K562 (cell line): ENCODE results near the gene CDK9. TPM values are rescaled to one million over a fixed set of nuclear protein-coding genes. Genes with fewer than 3 reads are reported as not detected.
A peak's percentile ranks its signal among the peaks of the same experiment; 100 is the strongest.

Experiments
- ATF7 ChIP-seq: fragments of 450-650 bp; IDR thresholded peaks from 2 replicates; pipeline ENCODE4 v1.7.1; 2014; ENCODE audit warnings: mild to moderate bottlenecking, moderate library complexity
- JUNB ChIP-seq: fragments of 450-650 bp; formaldehyde crosslinking; conservative IDR thresholded peaks from 2 replicates; pipeline ENCODE4 v1.4.0; 2020; ENCODE audit warnings: mild to moderate bottlenecking
- LEF1 ChIP-seq: fragments of 450-650 bp; IDR thresholded peaks from 2 replicates; pipeline ENCODE4 v1.6.1; 2016; ENCODE audit warnings: mild to moderate bottlenecking
- MCM5 ChIP-seq: fragments of 450-650 bp; IDR thresholded peaks from 2 replicates; pipeline ENCODE4 v1.6.1; 2016; ENCODE audit warnings: low read depth
- NBN ChIP-seq: fragments of 450-650 bp; IDR thresholded peaks from 2 replicates; pipeline ENCODE4 v1.6.1; 2016; ENCODE audit warnings: low read depth, mild to moderate bottlenecking
- POLR2G ChIP-seq: fragments of 200-400 bp; formaldehyde crosslinking; IDR thresholded peaks from 2 replicates; pipeline ENCODE4 v1.6.1; 2017; ENCODE audit warnings: low read depth, mild to moderate bottlenecking, antibody characterized with exemption, low read length, moderate library complexity
- RBM22 ChIP-seq: fragments of 200-400 bp; formaldehyde crosslinking; IDR thresholded peaks from 2 replicates; pipeline ENCODE4 v1.6.1; 2018; ENCODE audit warnings: low read length, low read depth; ENCODE audit not compliant: poor library complexity, severe bottlenecking
- RCOR1 ChIP-seq, 2 experiments: IDR thresholded peaks; 2 replicates each; pipeline ENCODE4 v1.6.1; 2012; ENCODE audit warnings: low read depth in 2 of 2, low read length in 2 of 2, borderline replicate concordance in 1 of 2, improper control_type of control experiment in 1 of 2
- SREBF2 ChIP-seq: sonication (generic); formaldehyde crosslinking; IDR thresholded peaks from 2 replicates; pipeline ENCODE4 v1.4.0; 2020; ENCODE audit warnings: mild to moderate bottlenecking, missing genetic modification reagents
- TCF7 ChIP-seq: sonication (generic); IDR thresholded peaks from 2 replicates; pipeline ENCODE4 v1.6.1; 2016; ENCODE audit warnings: antibody characterized with exemption, borderline replicate concordance
- TCFL5 ChIP-seq: fragments of 250-450 bp; sonication (Bioruptor Pico); conservative IDR thresholded peaks from 2 replicates; pipeline ENCODE4 v1.6.1; 2021; ENCODE audit warnings: mild to moderate bottlenecking, moderate library complexity, matching md5 sums
- XRCC4 ChIP-seq: IDR thresholded peaks from one replicate; pipeline ENCODE4 v1.6.1; 2011; ENCODE audit not compliant: insufficient read depth, insufficient read length; ENCODE audit errors: extremely low read depth
- ZNF124 ChIP-seq: sonication (generic); formaldehyde crosslinking; IDR thresholded peaks from 2 replicates; pipeline ENCODE4 v1.8.1; 2022; ENCODE audit warnings: missing genetic modification reagents
- ZNF274 ChIP-seq: IDR thresholded peaks from 2 replicates; pipeline ENCODE4 v1.6.1; 2011; ENCODE audit warnings: low read depth, mild to moderate bottlenecking, low read length, moderate library complexity, borderline replicate concordance
- ZNF354B ChIP-seq: fragments of 250-450 bp; sonication (Bioruptor Pico); IDR thresholded peaks from 2 replicates; pipeline ENCODE4 v1.4.0; 2020
- ZNF408 ChIP-seq: fragments of 250-450 bp; sonication (Bioruptor Pico); IDR thresholded peaks from 2 replicates; pipeline ENCODE4 v1.4.0; 2020; ENCODE audit warnings: low read depth, mild to moderate bottlenecking, moderate library complexity
- ZNF436 ChIP-seq: fragments of 250-450, 450-650 bp; sonication (Bioruptor Pico); formaldehyde crosslinking; IDR thresholded peaks from 2 replicates; pipeline ENCODE4 v1.7.0; 2020; ENCODE audit warnings: mild to moderate bottlenecking
- polyA plus RNA-seq, 8 experiments: library from polyadenylated mRNA; depleted of rRNA in 4 of 8; stranded (reverse) in 5 of 8; unstranded in 3 of 8; fragments of >200 nt; fragmentation: Nextera tagmentation in 2 of 8; fragmentation: Illumina TruSeq in 1 of 8; extraction: Ambion mirVana in 2 of 8; extraction: Trizol in 1 of 8; gene quantifications; 2 replicates each; pipeline versions ENCODE4 v1.2.1 to v1.2.3, GENCODE V29; 2011 to 2014; ENCODE audit warnings: inconsistent platforms in 1 of 8, missing spikeins in 1 of 8
- total RNA-seq, 7 experiments: library from RNA; depleted of rRNA in 6 of 7; stranded (reverse); fragments of >200 nt in 6 of 7; fragmentation: Illumina TruSeq in 2 of 7; extraction: Trizol in 2 of 7; gene quantifications; 2 replicates each; pipeline versions ENCODE4 v1.2.1 to v1.2.3, GENCODE V29; 2011 to 2021; ENCODE audit warnings: low replicate concordance in 1 of 7
- TF ChIP-seq, protein P1 (sequence below): sonication (generic); formaldehyde crosslinking; IDR thresholded peaks from 2 replicates; pipeline ENCODE4 v1.8.1; 2023; ENCODE audit warnings: mild to moderate bottlenecking, missing genetic modification reagents, moderate library complexity
- TF ChIP-seq, protein P2 (sequence below): fragments of 200-800 bp; sonication (Bioruptor generic); IDR thresholded peaks from 2 replicates; pipeline ENCODE4 v1.6.1; 2017; ENCODE audit warnings: missing genetic modification characterization, missing compliant biosample characterization
- TF ChIP-seq, protein P3 (sequence below): fragments of 450-650 bp; conservative IDR thresholded peaks from 2 replicates; pipeline ENCODE4 v1.6.1; 2016; ENCODE audit warnings: missing genetic modification characterization, low read depth, mild to moderate bottlenecking, missing compliant biosample characterization, moderate library complexity
- TF ChIP-seq, protein P4 (sequence below): fragments of 450-650 bp; formaldehyde crosslinking; IDR thresholded peaks from 2 replicates; pipeline ENCODE4 v1.4.0; 2022; ENCODE audit warnings: missing genetic modification characterization
- TF ChIP-seq, protein P5 (sequence below), 2 experiments: fragments of 450-650 bp in 1 of 2; sonication (generic) in 1 of 2; formaldehyde crosslinking; conservative IDR thresholded peaks; 2 replicates each; pipeline versions ENCODE4 v1.4.0 to v1.8.1; 2020 to 2022; ENCODE audit warnings: mild to moderate bottlenecking in 1 of 2, missing genetic modification reagents in 1 of 2

CDK9 gene
- total and polyA plus RNA-seq, 9 of the 15 experiments (the other 6 are each of a cell fraction or from before 2014, with no cell fraction given), result 4.2 to 78.6 (median 33.0) TPM

DNA sequence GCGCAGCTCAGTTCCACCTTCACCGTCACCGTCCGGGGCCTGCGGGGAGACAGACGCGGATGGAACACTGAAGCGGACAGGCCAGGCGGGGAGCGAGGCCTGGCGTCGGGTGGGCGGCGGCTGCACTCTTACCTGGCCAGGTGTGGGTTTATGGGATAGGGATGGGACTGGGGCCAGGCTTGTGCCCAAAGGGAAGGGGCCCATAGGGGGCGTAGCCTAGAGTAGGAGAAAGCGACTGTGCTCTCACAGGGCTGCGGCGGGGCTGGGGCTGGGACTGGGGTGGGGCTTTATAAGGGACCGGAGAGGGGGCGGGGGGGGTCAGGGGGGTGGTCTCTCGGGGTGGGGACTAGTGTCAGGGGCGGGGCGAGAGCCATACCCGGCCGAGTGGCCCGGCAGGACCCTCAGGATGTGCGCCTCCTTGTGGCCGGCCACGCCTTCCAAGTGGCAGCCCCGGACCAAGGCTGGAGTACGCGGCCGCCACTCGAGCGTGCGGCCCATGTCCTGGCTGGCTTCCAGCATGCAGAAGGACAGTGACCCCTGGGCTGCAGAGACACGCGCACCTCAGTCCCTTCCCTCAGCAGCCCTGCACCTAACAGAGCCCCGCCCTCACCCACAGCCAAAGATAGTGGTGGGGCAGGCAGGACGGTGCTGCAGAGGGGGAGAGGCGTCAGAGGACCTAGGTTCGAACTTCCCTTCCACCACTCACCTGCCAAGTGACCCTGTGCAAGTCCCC lies 39.7 kb downstream of the CDK9 start (continued):
- TF ChIP-seq MCM5 (no peak), ZNF354B (CRISPR knock-in tag) (no peak), RBM22 (no peak), POLR2G (peak; percentile 69), TCFL5 (no peak), TCF7 (no peak), ZNF408 (no peak), SREBF2 (CRISPR knock-in tag) (no peak), LEF1 (no peak), XRCC4 (no peak), ZNF436 (CRISPR knock-in tag) (no peak), ZNF274 (no peak), RCOR1 (IDR thresholded peaks at IDR 0.05; ENCODE audit: borderline replicate concordance in 1 of 2, low read depth in 2 of 2, low read length in 2 of 2) (no peak; a peak in 1 of 4 replicates), JUNB (CRISPR knock-in tag) (no peak), ATF7 (peak; percentile 45; the same call in 1 of the 2 replicates), ZNF124 (no peak), NBN (no peak)
- TF ChIP-seq, protein P1, sequence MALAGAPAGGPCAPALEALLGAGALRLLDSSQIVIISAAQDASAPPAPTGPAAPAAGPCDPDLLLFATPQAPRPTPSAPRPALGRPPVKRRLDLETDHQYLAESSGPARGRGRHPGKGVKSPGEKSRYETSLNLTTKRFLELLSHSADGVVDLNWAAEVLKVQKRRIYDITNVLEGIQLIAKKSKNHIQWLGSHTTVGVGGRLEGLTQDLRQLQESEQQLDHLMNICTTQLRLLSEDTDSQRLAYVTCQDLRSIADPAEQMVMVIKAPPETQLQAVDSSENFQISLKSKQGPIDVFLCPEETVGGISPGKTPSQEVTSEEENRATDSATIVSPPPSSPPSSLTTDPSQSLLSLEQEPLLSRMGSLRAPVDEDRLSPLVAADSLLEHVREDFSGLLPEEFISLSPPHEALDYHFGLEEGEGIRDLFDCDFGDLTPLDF (CRISPR knock-in tag), result no peak
- TF ChIP-seq, protein P2, sequence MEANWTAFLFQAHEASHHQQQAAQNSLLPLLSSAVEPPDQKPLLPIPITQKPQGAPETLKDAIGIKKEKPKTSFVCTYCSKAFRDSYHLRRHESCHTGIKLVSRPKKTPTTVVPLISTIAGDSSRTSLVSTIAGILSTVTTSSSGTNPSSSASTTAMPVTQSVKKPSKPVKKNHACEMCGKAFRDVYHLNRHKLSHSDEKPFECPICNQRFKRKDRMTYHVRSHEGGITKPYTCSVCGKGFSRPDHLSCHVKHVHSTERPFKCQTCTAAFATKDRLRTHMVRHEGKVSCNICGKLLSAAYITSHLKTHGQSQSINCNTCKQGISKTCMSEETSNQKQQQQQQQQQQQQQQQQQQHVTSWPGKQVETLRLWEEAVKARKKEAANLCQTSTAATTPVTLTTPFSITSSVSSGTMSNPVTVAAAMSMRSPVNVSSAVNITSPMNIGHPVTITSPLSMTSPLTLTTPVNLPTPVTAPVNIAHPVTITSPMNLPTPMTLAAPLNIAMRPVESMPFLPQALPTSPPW (CRISPR knock-in tag), result peak; percentile 71
- TF ChIP-seq, protein P3, sequence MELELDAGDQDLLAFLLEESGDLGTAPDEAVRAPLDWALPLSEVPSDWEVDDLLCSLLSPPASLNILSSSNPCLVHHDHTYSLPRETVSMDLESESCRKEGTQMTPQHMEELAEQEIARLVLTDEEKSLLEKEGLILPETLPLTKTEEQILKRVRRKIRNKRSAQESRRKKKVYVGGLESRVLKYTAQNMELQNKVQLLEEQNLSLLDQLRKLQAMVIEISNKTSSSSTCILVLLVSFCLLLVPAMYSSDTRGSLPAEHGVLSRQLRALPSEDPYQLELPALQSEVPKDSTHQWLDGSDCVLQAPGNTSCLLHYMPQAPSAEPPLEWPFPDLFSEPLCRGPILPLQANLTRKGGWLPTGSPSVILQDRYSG (tag), result no peak
- TF ChIP-seq, protein P4, sequence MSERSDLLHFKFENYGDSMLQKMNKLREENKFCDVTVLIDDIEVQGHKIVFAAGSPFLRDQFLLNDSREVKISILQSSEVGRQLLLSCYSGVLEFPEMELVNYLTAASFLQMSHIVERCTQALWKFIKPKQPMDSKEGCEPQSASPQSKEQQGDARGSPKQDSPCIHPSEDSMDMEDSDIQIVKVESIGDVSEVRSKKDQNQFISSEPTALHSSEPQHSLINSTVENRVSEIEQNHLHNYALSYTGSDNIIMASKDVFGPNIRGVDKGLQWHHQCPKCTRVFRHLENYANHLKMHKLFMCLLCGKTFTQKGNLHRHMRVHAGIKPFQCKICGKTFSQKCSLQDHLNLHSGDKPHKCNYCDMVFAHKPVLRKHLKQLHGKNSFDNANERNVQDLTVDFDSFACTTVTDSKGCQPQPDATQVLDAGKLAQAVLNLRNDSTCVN (CRISPR knock-in tag), result no peak
- TF ChIP-seq, protein P5, sequence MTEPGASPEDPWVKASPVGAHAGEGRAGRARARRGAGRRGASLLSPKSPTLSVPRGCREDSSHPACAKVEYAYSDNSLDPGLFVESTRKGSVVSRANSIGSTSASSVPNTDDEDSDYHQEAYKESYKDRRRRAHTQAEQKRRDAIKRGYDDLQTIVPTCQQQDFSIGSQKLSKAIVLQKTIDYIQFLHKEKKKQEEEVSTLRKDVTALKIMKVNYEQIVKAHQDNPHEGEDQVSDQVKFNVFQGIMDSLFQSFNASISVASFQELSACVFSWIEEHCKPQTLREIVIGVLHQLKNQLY (CRISPR knock-in tag; conservative IDR thresholded peaks at IDR 0.05), result no peak
